A549 (cell line): ENCODE data around the gene LATS2.

ENCODE experiments used
- CBX2 ChIP-seq: fragments of 200-600 bp; sonication (generic); IDR thresholded peaks from 2 replicates; pipeline ENCODE4 v1.6.1; 2016; ENCODE audit warnings: low read depth, mild to moderate bottlenecking, borderline replicate concordance
- CEBPB ChIP-seq, 2 experiments: fragments of >200 bp in 1 of 2; sonication (Bioruptor Twin) in 1 of 2; formaldehyde crosslinking in 1 of 2; IDR thresholded peaks; 2 replicates each; pipeline ENCODE4 v1.6.1; 2012 to 2016
- CHD2 ChIP-seq: fragments of 150-350 bp; IDR thresholded peaks from 2 replicates; pipeline ENCODE4 v1.6.1; 2014; ENCODE audit warnings: low read length; ENCODE audit not compliant: partially characterized antibody
- CTCF ChIP-seq: fragments of >200 bp; sonication (Bioruptor Twin); formaldehyde crosslinking; IDR thresholded peaks from 3 replicates; pipeline ENCODE4 v1.5.1; 2016
- ESRRA ChIP-seq: fragments of 150-350 bp; IDR thresholded peaks from 2 replicates; pipeline ENCODE4 v1.6.1; 2014; ENCODE audit warnings: mild to moderate bottlenecking, low read length, borderline replicate concordance
- HDAC2 ChIP-seq: fragments of 200-600 bp; sonication (generic); IDR thresholded peaks from 2 replicates; pipeline ENCODE4 v1.6.1; 2016
- HMGXB4 ChIP-seq: fragments of 250-450 bp; sonication (Bioruptor Pico); IDR thresholded peaks from 2 replicates; pipeline ENCODE4 v1.5.0; 2021; ENCODE audit warnings: mild to moderate bottlenecking, moderate library complexity, borderline replicate concordance
- JUN ChIP-seq, 2 experiments: fragments of >200 bp; sonication (Bioruptor Twin); formaldehyde crosslinking; IDR thresholded peaks; 2 replicates in 1 of 2; 3 replicates in 1 of 2; pipeline ENCODE4 v1.6.1; 2016 to 2017
- MAFK ChIP-seq: fragments of 450-650 bp; IDR thresholded peaks from 2 replicates; pipeline ENCODE4 v1.6.1; 2014; ENCODE audit not compliant: partially characterized antibody
- MAZ ChIP-seq: fragments of 150-350 bp; IDR thresholded peaks from 2 replicates; pipeline ENCODE4 v1.6.1; 2014; ENCODE audit warnings: antibody characterized with exemption, low read depth, low read length, borderline replicate concordance
- POLR2A ChIP-seq: IDR thresholded peaks from 2 replicates; pipeline ENCODE4 v1.6.1; 2012; ENCODE audit warnings: mild to moderate bottlenecking, low read length
- USF2 ChIP-seq: fragments of 450-650 bp; IDR thresholded peaks from 2 replicates; pipeline ENCODE4 v1.6.1; 2014; ENCODE audit warnings: antibody characterized with exemption
- TF ChIP-seq, protein P1 (sequence below): fragments of 200-600 bp; sonication (generic); IDR thresholded peaks from 2 replicates; pipeline ENCODE4 v1.6.1; 2016; ENCODE audit warnings: antibody characterized with exemption, mild to moderate bottlenecking, moderate library complexity
- TF ChIP-seq, protein P2 (sequence below): fragments of 150-350 bp; IDR thresholded peaks from 2 replicates; pipeline ENCODE4 v1.6.1; 2014; ENCODE audit warnings: low read depth, mild to moderate bottlenecking, low read length

DNA sequence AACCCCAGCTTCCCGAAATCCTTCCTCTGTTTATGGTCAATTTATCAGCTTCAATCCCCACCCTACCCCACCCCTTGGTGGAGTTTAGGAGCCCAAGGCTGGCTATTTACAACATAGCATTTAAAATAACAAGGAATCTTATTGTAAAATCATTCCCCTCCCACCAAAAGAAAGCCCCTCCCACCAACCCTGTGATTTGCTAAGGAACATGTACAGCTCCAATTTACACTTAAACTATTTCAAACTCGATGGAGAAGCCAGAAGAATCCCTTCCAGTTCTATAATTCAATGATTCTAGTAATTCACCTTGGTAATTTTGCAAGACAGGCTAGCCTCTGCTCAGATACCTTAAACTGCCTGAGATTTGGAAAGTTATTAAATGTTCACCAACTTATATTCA, 3.0 kb downstream of the LATS2 start:
- TF ChIP-seq CHD2 (no peak), CTCF (no peak), HMGXB4 (CRISPR knock-in tag) (no peak), ESRRA (no peak), POLR2A (no peak), JUN (IDR thresholded peaks at IDR 0.05) (no peak), MAZ (no peak), MAFK (no peak), CEBPB (IDR thresholded peaks at IDR 0.05) (no peak), HDAC2 (no peak), USF2 (no peak), CBX2 (no peak)
- TF ChIP-seq, protein P1, sequence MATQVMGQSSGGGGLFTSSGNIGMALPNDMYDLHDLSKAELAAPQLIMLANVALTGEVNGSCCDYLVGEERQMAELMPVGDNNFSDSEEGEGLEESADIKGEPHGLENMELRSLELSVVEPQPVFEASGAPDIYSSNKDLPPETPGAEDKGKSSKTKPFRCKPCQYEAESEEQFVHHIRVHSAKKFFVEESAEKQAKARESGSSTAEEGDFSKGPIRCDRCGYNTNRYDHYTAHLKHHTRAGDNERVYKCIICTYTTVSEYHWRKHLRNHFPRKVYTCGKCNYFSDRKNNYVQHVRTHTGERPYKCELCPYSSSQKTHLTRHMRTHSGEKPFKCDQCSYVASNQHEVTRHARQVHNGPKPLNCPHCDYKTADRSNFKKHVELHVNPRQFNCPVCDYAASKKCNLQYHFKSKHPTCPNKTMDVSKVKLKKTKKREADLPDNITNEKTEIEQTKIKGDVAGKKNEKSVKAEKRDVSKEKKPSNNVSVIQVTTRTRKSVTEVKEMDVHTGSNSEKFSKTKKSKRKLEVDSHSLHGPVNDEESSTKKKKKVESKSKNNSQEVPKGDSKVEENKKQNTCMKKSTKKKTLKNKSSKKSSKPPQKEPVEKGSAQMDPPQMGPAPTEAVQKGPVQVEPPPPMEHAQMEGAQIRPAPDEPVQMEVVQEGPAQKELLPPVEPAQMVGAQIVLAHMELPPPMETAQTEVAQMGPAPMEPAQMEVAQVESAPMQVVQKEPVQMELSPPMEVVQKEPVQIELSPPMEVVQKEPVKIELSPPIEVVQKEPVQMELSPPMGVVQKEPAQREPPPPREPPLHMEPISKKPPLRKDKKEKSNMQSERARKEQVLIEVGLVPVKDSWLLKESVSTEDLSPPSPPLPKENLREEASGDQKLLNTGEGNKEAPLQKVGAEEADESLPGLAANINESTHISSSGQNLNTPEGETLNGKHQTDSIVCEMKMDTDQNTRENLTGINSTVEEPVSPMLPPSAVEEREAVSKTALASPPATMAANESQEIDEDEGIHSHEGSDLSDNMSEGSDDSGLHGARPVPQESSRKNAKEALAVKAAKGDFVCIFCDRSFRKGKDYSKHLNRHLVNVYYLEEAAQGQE: no peak
- TF ChIP-seq, protein P2, sequence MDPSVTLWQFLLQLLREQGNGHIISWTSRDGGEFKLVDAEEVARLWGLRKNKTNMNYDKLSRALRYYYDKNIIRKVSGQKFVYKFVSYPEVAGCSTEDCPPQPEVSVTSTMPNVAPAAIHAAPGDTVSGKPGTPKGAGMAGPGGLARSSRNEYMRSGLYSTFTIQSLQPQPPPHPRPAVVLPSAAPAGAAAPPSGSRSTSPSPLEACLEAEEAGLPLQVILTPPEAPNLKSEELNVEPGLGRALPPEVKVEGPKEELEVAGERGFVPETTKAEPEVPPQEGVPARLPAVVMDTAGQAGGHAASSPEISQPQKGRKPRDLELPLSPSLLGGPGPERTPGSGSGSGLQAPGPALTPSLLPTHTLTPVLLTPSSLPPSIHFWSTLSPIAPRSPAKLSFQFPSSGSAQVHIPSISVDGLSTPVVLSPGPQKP: no peak
